ENCODE measurements around the gene SAT2.
"Not testable (repeated sequence)": the region's sequence is repeated elsewhere in the genome, so short reads cannot be mapped to it uniquely, and the experiment has no call there.

SAT2 gene

DNA sequence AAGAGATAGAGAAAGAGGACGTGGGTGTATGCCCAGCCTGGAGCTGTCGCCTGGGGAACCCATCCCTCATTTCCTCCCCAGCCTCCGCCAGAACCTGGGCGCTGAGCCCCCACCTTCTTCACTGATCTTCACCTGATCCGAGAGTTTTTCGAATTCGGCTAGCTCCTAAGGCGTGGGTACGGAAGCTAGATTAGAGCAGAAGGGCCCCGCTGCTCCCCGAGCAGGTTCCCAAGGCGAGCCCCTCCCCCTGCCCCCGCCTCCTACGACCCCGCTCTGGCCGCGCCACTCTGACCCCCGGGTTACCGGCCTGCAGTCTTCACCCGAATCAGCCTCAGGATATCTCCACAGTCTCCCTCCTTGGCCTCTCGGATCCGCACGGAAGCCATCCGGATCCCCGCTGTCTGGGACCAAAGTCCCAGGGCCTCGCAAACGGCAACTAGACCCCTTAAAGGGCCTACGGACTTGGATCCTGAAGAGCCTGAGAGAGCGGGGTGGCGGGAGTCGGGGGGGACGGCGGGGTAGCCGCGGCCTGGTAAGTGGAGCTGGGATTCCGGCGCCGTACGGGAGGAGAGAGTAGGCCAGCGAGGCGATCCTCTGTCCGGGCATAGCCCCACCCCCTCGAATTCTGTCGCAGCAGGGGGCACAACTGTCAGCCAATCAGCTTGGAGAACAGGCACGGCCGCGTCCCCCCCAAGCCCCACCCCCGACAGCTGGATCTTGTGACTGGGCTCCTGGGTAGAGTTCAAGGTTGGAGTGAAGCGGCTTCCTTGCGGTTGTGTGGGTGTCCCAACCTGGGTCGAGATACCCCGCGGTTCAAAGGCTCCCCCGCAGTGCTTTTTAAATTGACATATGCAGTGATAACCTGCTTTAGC, at the start of gene SAT2:
TSS of gene SAT2 (minus strand) at position 572 of the 872 bp plus-strand sequence. CDS start at position 386, 186 bp downstream.
- peak; percentile 92 for DNase-seq (ENCODE audit: low spot score)

- no peak for DNase-seq (ENCODE audit: low spot score)
Observed at GRCh38 chr17:7676533-7676932, 48.9 kb upstream of the SAT2 start.

DNA sequence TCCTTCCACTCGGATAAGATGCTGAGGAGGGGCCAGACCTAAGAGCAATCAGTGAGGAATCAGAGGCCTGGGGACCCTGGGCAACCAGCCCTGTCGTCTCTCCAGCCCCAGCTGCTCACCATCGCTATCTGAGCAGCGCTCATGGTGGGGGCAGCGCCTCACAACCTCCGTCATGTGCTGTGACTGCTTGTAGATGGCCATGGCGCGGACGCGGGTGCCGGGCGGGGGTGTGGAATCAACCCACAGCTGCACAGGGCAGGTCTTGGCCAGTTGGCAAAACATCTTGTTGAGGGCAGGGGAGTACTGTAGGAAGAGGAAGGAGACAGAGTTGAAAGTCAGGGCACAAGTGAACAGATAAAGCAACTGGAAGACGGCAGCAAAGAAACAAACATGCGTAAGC, 47.3 kb upstream of the SAT2 start:
- DNase-seq (ENCODE audit: low spot score) = no peak

DNA sequence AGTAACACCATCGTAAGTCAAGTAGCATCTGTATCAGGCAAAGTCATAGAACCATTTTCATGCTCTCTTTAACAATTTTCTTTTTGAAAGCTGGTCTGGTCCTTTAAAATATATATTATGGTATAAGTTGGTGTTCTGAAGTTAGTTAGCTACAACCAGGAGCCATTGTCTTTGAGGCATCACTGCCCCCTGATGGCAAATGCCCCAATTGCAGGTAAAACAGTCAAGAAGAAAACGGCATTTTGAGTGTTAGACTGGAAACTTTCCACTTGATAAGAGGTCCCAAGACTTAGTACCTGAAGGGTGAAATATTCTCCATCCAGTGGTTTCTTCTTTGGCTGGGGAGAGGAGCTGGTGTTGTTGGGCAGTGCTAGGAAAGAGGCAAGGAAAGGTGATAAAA, 45.6 kb upstream of the SAT2 start:
- no peak for DNase-seq (ENCODE audit: low spot score)

- no peak for DNase-seq (ENCODE audit: low spot score)
Observed at GRCh38 chr17:7668482-7668881, 40.9 kb upstream of the SAT2 start.

DNA sequence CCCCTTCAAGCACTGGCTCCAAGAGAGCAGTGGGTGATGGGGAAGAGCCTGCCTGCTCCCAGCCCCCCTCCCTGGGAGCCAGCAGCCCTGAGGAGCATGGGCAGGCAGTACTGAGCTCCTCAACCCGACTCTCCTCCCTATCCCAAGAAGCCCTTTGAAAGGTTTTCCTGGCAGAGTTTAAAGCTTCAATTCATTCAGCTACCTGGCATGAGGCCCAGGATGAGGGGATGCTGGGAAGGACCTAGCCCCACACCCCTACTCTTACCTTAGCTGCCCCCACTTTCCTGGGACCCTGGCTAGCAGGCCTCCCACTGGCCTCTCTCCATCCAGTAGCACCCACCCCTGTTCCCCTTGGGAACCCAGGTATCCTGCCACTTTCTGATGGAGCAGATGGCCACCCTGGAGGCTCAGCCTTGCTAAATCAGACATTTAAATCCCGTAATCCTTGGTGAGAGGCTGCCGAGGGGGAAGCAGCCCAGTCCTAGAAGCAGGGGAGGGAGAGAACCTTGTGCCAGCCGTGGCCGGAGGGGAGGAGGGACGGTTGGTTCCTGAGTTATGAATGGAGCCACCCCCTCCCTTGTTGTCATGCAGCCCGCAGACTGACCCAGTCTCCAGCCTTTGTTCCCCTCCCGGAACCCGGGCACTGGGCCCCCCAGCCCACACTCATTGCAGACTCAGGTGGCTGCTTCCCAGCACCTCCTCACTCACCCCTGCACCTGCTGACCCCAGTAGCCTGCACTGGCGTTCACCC, 40.2 kb upstream of the SAT2 start:
- DNase-seq (ENCODE audit: low spot score) = no peak

DNA sequence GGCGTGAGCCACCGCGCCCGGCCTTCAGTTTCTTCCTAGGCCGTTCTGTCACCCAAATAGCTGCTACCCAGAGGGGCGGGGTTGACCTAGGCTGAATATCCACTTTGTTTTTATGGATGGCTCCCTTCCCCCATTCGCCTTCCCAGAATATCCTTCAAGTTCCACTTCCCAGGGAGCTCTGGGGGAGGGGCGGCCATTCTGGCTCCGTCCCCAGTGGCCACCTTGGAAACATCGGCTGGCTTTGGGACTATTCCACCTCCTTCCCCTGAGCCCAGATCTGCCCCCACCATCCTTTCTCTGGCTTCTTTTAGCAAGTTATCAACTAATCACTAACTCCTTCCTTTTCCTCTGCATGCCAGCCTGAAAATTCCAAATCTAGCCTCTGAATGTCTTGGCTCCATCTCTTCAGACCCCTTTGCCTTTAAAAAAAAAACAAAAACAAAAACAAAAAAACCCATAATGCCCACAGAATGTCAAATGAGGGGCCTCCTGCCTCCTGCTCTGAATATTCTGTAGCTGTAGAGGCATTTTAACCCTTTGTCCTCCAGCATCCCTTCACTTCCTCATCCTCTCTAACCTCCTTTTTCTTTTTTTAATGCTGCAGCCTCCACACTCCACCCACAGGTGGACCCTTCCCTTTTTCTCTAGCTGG, 29.5 kb upstream of the SAT2 start:
- no peak for DNase-seq (ENCODE audit: low spot score)

DNA sequence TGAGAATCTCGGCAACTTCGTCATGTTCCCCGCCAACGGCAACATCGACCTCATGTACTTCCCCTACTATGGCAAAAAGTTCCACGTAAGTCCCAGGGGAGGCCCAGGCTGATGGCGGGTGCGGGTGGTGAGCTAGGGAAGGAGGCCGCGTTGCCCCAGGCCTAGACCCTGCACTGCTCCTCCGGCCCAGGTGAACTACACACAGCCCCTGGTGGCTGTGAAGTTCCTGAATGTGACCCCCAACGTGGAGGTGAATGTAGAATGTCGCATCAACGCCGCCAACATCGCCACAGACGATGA, 27.9 kb upstream of the SAT2 start:
- DNase-seq (ENCODE audit: low spot score) = no peak

DNA sequence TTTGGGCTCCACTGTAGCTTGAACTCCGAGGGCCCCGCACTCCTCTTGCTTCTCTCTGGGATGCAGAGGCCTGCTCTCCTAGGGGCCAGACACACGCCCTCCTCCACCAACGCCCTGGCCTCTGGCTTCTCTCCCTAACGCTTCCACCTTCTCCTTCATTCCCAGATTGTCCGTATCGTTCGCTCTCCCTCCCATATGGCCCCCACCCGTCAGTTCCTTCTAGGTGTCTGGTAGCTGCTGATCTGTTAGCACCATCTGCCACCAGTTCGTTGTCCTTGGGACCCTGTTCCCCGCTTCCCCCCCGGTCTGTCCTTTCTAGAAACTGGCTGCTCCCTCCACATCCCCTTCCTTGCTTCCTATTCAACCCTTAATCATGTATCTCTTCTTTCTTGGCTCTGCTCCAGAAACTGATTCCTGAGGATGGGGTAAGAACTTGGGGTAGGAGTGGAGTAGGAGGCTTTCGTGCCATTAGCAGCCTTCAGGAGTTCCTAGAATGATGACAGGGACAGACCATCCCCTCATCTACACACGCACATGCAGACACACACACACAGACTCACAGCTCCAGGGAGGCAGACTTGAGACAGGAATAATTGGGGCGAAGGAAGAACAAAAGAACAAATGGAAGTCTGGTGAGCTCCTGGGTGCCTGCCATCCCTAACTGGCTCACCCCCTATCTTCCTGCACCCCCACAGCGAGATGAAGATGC, 27.4 kb upstream of the SAT2 start:
- DNase-seq (ENCODE audit: low spot score) = no peak

DNA sequence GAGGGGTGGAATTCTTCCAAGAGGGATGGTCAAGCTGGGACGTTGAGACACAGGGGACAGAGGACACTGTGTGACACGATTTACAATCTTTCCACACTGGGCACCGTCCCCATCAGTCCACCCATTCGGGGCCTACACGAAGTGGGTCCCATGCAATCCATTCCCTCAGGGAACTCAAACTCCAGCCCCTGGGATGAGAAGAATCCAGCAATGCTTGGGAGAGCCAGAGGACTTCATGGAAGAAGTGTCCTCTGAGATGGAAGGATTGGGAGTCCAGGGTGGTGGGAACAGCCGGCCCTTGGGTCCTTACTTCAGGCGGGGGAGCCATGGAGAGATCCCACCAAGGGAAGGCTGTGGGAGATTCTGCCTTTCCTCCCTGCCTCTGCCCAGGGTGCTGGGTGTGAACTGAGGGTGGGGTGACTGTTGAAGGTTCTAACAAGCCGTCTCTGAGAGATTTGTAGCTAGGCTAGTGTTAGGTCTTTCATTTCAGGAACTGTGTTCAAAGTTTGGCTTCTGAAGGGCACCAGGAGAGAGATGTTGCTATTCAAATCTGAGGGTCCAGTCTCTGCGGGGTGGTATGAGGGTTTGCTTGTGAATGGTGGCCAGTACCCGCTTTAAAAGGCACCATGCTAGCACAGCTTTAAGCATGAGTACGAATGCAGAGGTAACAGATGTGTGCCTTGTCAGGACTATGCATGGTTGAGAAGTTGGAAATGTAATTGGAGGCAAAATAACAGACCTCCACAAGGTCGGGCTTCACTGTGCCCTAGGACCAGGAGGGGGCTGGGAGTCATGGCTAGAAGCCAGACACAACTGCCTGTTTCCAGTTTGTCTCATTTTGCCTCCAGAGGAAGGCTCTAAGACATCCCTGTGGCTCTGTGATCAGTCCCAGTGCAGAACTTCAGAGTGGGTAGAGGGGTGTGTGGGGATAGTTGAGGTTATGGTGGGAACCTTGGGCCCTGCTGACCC, 25.1 kb upstream of the SAT2 start:
- DNase-seq (ENCODE audit: low spot score) = no peak

- no peak for DNase-seq (ENCODE audit: low spot score)
Observed at GRCh38 chr17:7651665-7652387, 24.2 kb upstream of the SAT2 start.

DNA sequence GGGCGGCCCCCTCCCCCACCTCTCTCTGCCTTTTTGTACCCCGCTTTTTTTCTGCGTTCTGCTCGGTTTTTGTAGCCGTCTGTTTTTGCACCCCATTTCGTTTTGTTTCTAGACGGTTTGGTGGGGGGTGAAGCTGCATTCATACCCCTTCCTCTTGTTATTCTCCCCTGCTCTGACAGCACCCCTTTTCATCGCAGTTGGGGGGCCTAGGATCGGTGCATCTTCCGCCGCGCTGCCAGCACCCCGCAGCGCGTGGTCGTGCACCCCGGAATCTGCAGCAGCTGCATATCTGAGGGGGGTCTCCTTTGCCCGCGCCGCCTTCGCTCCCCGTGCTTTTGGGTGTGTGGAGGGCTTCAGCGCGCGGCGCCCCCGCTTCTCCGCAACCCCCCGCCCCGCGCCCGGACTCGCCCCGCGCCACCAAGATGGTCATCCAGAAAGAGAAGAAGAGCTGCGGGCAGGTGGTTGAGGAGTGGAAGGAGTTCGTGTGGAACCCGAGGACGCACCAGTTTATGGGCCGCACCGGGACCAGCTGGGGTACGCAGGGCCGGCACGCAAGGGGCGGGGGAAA, 23.6 kb upstream of the SAT2 start:
- DNase-seq (ENCODE audit: low spot score) = no peak

- DNase-seq (ENCODE audit: low spot score) = no peak
Observed at GRCh38 chr17:7650509-7651096, 23.0 kb upstream of the SAT2 start, which contains the start of gene ATP1B2. Gene ATP1B2 (plus strand): TSS chr17:7650926. CDS start chr17:7651519, 593 bp downstream.

GRCh38 chr17:7647018-7647417, 19.4 kb upstream of the SAT2 start:
- DNase-seq (ENCODE audit: low spot score) = no peak

GRCh38 chr17:7646457-7646856, 18.8 kb upstream of the SAT2 start:
- no peak for DNase-seq (ENCODE audit: low spot score)

DNA sequence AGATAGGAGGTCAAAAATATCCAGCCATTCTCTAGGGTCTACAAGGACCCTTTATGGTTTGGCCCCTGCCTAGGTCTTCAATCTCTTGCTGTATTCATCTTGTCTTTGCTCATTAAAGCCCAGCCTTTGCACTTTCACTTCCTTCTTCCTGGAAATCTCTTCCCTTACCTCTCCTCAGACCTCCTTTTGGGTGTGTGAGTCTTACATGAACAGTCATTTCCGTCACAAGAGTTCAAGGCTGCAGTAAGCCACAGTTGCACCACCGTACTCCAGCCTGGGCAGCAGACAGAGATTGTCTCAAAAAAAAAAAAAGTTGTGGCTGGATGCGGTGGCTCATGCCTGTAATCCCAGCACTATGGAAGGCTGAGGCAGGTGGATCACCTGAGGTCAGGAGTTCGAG, 17.2 kb upstream of the SAT2 start:
- no peak for DNase-seq (ENCODE audit: low spot score)

DNA sequence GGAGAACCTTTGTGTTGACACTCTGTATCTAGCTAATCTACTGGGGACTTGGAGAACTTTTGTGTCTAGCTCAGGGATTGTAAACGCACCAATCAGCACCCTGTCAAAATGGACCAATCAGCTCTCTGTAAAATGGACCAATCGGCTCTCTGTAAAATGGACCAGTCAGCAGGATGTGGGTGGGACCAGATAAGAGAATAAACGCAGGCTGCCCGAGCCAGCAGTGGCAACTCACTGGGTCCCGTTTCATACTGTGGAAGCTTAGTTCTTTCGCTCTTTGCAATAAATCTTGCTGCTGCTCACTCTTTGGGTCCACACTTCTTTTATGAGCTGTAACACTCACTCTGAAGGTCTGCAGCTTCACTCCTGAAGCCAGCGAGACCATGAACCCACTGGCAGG, 14.0 kb upstream of the SAT2 start:
- DNase-seq (ENCODE audit: low spot score) = not testable (repeated sequence)

DNA sequence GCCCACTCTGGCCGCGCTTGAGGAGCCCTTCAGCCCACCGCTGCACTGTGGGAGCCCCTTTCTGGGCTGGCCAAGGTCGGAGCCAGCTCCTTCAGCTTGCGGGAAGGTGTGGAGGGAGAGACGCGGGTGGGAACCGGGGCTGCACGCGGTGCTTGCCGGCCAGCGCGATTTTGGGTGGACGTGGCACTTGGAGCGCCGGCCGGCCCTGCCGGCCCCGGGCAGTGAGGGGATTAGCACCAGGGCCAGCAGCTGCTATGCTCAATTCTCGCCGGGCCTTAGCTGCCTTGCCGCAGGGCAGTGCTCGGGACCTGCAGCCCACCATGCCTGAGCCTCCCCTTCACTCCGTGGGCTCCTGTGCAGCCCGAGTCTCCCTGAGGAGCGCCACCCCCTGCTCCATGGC, 13.2 kb upstream of the SAT2 start:
- no peak for DNase-seq (ENCODE audit: low spot score)

GRCh38 chr17:7636163-7636562, 8.5 kb upstream of the SAT2 start:
- no peak for DNase-seq (ENCODE audit: low spot score)

DNA sequence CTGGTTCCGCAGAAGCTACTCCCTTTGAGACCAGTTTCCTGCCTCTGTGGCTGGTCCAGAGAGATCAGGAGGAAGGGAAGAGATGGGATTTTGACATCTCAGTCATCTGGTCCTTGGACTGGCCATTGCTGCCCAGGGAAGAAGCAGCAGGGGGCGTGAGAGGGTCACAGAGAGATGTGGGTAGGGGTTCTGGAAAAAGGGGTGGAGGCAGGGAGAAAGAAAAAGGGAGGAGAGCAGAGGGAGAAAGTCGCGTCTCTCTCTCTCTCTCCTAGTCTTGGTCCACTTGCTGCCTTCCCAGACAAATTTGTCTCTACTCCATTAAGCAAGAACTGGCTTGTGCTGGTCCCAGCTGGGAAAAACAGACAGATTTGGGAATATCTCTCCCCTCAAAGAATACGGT, 6.8 kb upstream of the SAT2 start:
- DNase-seq (ENCODE audit: low spot score) = no peak

Data from RKO (cell line).